Esophagus squamous epithelium (tissue), 5 donors: ENCODE results near the gene TTBK2. TPM values are rescaled to one million over a fixed set of nuclear protein-coding genes. Genes with fewer than 3 reads are reported as not detected.

Experiments used
- DNase-seq: peaks from one replicate; lab custom pipeline; 2025; lab: John Stamatoyannopoulos, UW
- H3K27ac ChIP-seq, 4 donors: fragments of 200-600 bp; sonication (generic); one replicate each; pipeline ENCODE4 v1.5.1; 2016 to 2019; ENCODE audit warnings: mild to moderate bottlenecking in 1 of 4
- H3K27me3 ChIP-seq, 4 donors: fragments of 200-600 bp; sonication (generic); 1 replicate in 3 of 4; 2 replicates in 1 of 4; pipeline versions ENCODE4 v1.5.1 to v1.6.0; 2017 to 2021; ENCODE audit warnings: antibody characterized with exemption in 1 of 4
- H3K36me3 ChIP-seq, 3 donors: fragments of 200-600 bp; sonication (generic); one replicate each; pipeline ENCODE4 v1.5.1; 2016 to 2019
- H3K4me1 ChIP-seq, 3 donors: fragments of 200-600 bp; sonication (generic); one replicate each; pipeline ENCODE4 v1.5.1; 2017 to 2019
- H3K4me3 ChIP-seq, 4 donors: fragments of 200-600 bp; sonication (generic); 1 replicate in 3 of 4; 2 replicates in 1 of 4; pipeline ENCODE4 v1.5.1; 2016 to 2019; ENCODE audit warnings: mild to moderate bottlenecking in 2 of 4, moderate library complexity in 1 of 4
- H3K9me3 ChIP-seq, 3 donors: fragments of 200-600 bp; sonication (generic); one replicate each; pipeline ENCODE4 v1.5.1; 2016 to 2019
- CTCF ChIP-seq, 6 experiments: fragments of 450-650 bp in 4 of 6; fragments of 200-600 bp in 2 of 6; sonication (generic) in 2 of 6; IDR thresholded peaks; one replicate each; pipeline ENCODE4 v1.5.1; 2016 to 2019; ENCODE audit warnings: antibody characterized with exemption in 6 of 6, mild to moderate bottlenecking in 4 of 6, moderate library complexity in 4 of 6
- POLR2A ChIP-seq, 4 donors: fragments of 450-650 bp; IDR thresholded peaks; one replicate each; pipeline ENCODE4 v1.6.1; 2017; ENCODE audit warnings: antibody characterized with exemption in 4 of 4, mild to moderate bottlenecking in 4 of 4, moderate library complexity in 3 of 4
- WGBS, 2 donors: methylation state at CpG; one replicate each; pipeline ENCODE4 v1.1.5; 2018; 5-methylcytosine and 5-hydroxymethylcytosine counted together
- intact Hi-C: fragments of 100-400 bp; cut with DNase I; formaldehyde crosslinking; loops from one replicate; pipeline ENCODE4 v1.15.0; 2022
- total RNA-seq, 4 donors: library from RNA; depleted of rRNA; stranded (reverse); fragments of >200 nt; gene quantifications; one replicate each; pipeline ENCODE4 v1.1.0, GENCODE V29; 2016
- donor health status: DM: yes; HTN: yes; CAD: no.

Gene TTBK2
- total RNA-seq, 4 donors from 2014 or later = 5.8 to 11.8 (median 6.8) TPM

DNA sequence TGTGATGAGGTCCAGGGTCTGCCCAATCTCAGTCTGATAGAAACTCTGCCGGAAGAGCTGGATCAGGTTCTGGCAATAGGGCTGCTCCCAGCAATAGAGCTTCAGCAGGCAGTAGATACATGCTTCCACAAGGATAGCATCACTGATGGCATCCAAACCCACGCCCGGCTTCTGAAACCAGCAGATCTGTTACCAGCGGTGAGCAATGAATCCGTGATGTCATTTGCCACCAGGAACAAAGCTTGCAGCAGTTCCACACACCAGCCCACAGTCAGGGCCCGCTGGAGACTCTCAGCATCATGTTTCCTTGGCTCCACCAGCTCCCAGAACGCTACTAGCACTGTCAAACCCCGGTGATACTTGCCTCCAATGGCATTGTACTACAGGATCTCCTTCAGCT is 19.3 kb upstream of the TTBK2 start:
- TF ChIP-seq CTCF (IDR thresholded peaks at IDR 0.05) = no peak
- TF ChIP-seq POLR2A (IDR thresholded peaks at IDR 0.05) = no peak
- Histone ChIP-seq H3K4me1 (no peaks in the 10 kb centered on the region), H3K4me3 (no peak overlapping the region), H3K36me3 (peaks cover 0 to 31% (median under 1%) of the 10 kb centered on the region in 3 donors), H3K9me3 (no peaks in the 10 kb centered on the region), H3K27me3 (no peaks in the 10 kb centered on the region), H3K27ac (no peak overlapping the region)
- 82 to 85% methylated on average over 4 to 8 of the region's 8 CpGs for WGBS, 2 donors
- intact Hi-C loops = no loop called here
- DNase-seq = no peak

- Histone ChIP-seq H3K36me3 (peaks cover 0 to 4% (median 0%) of the 10 kb centered on the region in 3 donors), H3K4me1 (no peaks in the 10 kb centered on the region), H3K4me3 (no peak overlapping the region), H3K9me3 (no peaks in the 10 kb centered on the region), H3K27me3 (no peaks in the 10 kb centered on the region), H3K27ac (no peak overlapping the region)
- TF ChIP-seq CTCF (IDR thresholded peaks at IDR 0.05) = no peak
- TF ChIP-seq POLR2A (IDR thresholded peaks at IDR 0.05) = no peak
- no peak for DNase-seq
- intact Hi-C loops = no loop called here
Observed at GRCh38 chr15:42937143-42937542, 16.6 kb upstream of the TTBK2 start.

GRCh38 chr15:42933886-42934667 is 13.5 kb upstream of the TTBK2 start:
- no peak for TF ChIP-seq POLR2A (IDR thresholded peaks at IDR 0.05)
- TF ChIP-seq CTCF (IDR thresholded peaks at IDR 0.05) = no peak
- no peak for DNase-seq
- Histone ChIP-seq H3K4me3 (no peak overlapping the region), H3K9me3 (no peaks in the 10 kb centered on the region), H3K36me3 (no peaks in the 10 kb centered on the region), H3K27me3 (no peaks in the 10 kb centered on the region), H3K27ac (no peak overlapping the region), H3K4me1 (no peaks in the 10 kb centered on the region)
- 67 to 84% methylated on average over 7 of the region's 7 CpGs for WGBS, 2 donors
- intact Hi-C loops = no loop called here

GRCh38 chr15:42932833-42933515 is 12.4 kb upstream of the TTBK2 start:
- DNase-seq = no peak
- no peaks in the 10 kb centered on the region for H3K9me3 ChIP-seq
- H3K27ac ChIP-seq = no peak overlapping the region
- intact Hi-C loops = no loop called here
- no peaks in the 10 kb centered on the region for H3K36me3 ChIP-seq
- WGBS, 2 donors = 75 to 100% methylated on average over 1 to 2 of the region's 2 CpGs
- no peaks in the 10 kb centered on the region for H3K27me3 ChIP-seq
- H3K4me1 ChIP-seq = no peaks in the 10 kb centered on the region
- TF ChIP-seq CTCF (IDR thresholded peaks at IDR 0.05) (no peak), POLR2A (IDR thresholded peaks at IDR 0.05) (no peak)
- H3K4me3 ChIP-seq = no peak overlapping the region
